ENCODE results near the gene FCGR2B. TPM values are rescaled to one million over a fixed set of nuclear protein-coding genes. Genes with fewer than 3 reads are reported as not detected.
"Not testable (repeated sequence)": the region's sequence is repeated elsewhere in the genome, so short reads cannot be mapped to it uniquely, and the experiment has no call there.

FCGR2B gene
- total RNA-seq, 2 experiments from 2014 or later = not detected

DNA sequence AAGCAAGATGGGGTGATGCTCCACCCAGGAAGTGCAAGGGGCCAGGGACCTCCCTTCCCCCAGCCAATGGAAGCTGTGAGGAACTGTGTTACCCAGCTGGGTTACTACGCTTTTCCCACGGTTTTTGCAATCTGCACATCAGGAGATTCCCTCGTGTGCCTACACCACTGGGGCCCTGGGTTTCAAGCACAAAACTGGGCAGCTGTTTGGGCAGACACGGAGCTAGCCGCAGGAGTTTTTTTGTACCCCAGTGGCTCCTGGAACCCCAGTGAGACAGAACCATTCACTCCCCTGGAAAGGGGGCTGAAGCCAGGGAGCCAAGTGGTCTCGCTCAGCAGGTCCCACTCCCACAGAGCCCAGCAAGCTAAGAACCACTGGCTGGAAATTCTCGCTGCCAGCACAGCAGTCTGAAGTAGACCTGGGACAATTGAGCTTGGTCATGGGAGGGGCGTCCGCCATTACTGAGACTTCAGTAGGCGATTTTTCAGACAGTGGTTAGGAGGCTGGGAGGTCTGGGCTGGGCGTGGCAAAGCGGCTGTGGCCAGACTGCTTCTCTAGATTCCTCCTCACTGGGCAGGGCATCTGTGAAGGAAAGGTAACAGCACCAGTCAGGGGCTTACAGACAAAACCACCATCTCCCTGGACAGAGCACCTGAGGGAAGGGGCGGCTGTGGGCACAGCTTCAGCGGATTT, 30.2 kb downstream of the FCGR2B start:
- H3K36me3 Mint-ChIP-seq; DNase-seq; H3K27ac Mint-ChIP-seq; H3K9me3 Mint-ChIP-seq; H3K4me1 Mint-ChIP-seq (ENCODE audit: low read depth); H3K4me3 Mint-ChIP-seq; intact Hi-C loops (cut with micrococcal nuclease); POLR2A ChIA-PET: not testable (repeated sequence)
- CTCF ChIA-PET = interaction anchor here (0.8 kb wide), 1 partner anchor 33 kb away, joined by 3 read pairs; no protein-coding TSS in a partner anchor
- peaks cover 15% of the 10 kb centered on the region for H3K27me3 Mint-ChIP-seq

DNA sequence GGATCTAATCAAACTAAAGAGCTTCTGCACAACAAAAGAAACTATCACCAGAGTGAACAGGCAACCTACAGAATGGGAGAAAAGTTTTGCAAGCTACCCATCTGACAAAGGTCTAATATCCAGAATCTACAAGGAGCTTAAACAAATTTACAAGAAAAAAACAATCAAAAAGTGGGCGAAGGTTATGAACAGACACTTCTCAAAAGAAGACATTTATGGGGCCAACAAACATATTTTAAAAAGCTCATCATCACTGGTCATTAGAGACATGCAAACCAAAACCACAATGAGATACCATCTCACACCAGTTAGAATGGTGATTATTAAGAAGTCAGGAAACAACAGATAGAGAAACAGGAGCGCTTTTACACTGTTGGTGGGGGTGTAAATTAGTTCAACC, 35.4 kb downstream of the FCGR2B start:
- CTCF ChIA-PET; H3K27ac Mint-ChIP-seq; H3K4me3 Mint-ChIP-seq; H3K4me1 Mint-ChIP-seq (ENCODE audit: low read depth); POLR2A ChIA-PET; intact Hi-C loops (cut with micrococcal nuclease); H3K9me3 Mint-ChIP-seq; DNase-seq; H3K36me3 Mint-ChIP-seq: not testable (repeated sequence)
- H3K27me3 Mint-ChIP-seq = peaks cover 15% of the 10 kb centered on the region

DNA sequence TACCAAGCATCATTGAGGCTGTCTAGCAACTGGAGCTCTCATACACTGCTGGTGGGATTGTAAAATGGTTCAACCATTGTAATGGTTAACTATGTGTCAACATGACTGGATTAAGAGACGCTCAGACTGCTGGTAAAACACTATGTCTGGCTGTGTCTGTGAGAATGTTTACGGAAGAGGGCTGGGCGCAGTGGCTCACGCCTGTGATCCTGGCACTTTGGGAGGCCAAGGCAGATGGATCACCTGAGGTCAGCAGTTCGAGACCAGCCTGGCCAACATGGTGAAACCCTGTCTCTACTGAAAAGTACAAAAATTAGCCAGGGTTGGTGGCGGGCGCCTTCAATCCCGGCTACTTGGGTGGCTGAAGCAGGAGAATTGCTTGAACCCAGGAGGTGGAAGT, 39.3 kb downstream of the FCGR2B start:
- CTCF ChIA-PET = no interaction called here

DNA sequence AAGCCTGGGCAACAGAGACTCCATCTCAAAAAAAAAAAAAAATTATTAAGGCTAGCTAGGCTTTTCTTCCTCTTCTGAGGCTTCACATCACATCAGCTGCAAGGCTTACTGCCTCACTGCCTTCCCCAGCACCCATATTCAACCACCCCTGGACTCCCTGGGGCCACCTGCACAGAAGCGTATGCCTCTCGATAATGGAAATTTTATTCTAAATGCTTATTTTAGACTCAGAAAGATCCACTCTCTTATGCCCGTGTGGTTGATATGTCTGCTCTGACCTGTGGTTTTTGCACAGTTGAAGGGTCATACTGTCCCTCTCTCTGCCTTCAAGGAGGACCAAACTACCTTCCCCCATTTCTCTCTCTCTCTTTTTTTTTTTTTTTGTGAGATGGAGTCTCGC, 42.6 kb downstream of the FCGR2B start:
- Mint-ChIP-seq H3K27ac (no peak overlapping the region), H3K4me3 (no peak overlapping the region), H3K36me3 (no peaks in the 10 kb centered on the region), H3K9me3 (no peaks in the 10 kb centered on the region), H3K4me1 (ENCODE audit: low read depth) (no peaks in the 10 kb centered on the region), H3K27me3 (peaks cover 5% of the 10 kb centered on the region)
- POLR2A ChIA-PET = no interaction called here
- intact Hi-C loops (cut with micrococcal nuclease) = no loop called here
- CTCF ChIA-PET = no interaction called here
- no peak for DNase-seq

More for the DNA sequence above, 39.3 kb downstream of the FCGR2B start:
- no peak overlapping the region for H3K4me3 Mint-ChIP-seq
- no peak for DNase-seq
- H3K9me3 Mint-ChIP-seq = no peaks in the 10 kb centered on the region
- H3K27me3 Mint-ChIP-seq = peaks cover 7% of the 10 kb centered on the region
- intact Hi-C loops (cut with micrococcal nuclease) = no loop called here
- no peaks in the 10 kb centered on the region for H3K36me3 Mint-ChIP-seq
- POLR2A ChIA-PET = no interaction called here
- no peak overlapping the region for H3K27ac Mint-ChIP-seq
- no peaks in the 10 kb centered on the region for H3K4me1 Mint-ChIP-seq (ENCODE audit: low read depth)

DNA sequence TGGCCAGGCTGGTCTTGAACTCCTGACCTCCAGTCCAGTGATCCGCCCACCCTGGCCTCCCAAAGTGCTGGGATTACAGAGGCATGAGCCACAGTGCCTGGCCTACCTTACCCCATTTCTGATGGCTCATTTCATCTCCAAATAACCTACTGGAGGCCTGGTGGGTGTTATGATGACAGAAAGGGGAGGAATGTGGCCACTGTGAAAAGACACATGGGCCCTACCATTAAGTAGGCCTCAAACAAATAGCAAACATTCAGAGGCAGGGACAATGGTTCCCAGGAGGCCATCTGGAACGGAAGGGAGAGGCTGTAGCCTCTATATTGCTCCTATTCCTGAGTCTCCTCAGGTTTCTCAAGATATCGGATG, 43.2 kb downstream of the FCGR2B start:
- CTCF ChIA-PET = interaction anchor here (0.6 kb wide), 1 partner anchor 9 kb away, joined by 3 read pairs; no protein-coding TSS in a partner anchor
- no peak for DNase-seq
- POLR2A ChIA-PET = no interaction called here
- Mint-ChIP-seq H3K27me3 (peaks cover 5% of the 10 kb centered on the region), H3K9me3 (no peaks in the 10 kb centered on the region), H3K4me3 (no peak overlapping the region), H3K36me3 (no peaks in the 10 kb centered on the region), H3K27ac (no peak overlapping the region), H3K4me1 (ENCODE audit: low read depth) (no peaks in the 10 kb centered on the region)
- intact Hi-C loops (cut with micrococcal nuclease) = loop anchor here (2.0 kb wide), 1 partner anchor 21 kb away; no protein-coding TSS in a partner anchor

DNA sequence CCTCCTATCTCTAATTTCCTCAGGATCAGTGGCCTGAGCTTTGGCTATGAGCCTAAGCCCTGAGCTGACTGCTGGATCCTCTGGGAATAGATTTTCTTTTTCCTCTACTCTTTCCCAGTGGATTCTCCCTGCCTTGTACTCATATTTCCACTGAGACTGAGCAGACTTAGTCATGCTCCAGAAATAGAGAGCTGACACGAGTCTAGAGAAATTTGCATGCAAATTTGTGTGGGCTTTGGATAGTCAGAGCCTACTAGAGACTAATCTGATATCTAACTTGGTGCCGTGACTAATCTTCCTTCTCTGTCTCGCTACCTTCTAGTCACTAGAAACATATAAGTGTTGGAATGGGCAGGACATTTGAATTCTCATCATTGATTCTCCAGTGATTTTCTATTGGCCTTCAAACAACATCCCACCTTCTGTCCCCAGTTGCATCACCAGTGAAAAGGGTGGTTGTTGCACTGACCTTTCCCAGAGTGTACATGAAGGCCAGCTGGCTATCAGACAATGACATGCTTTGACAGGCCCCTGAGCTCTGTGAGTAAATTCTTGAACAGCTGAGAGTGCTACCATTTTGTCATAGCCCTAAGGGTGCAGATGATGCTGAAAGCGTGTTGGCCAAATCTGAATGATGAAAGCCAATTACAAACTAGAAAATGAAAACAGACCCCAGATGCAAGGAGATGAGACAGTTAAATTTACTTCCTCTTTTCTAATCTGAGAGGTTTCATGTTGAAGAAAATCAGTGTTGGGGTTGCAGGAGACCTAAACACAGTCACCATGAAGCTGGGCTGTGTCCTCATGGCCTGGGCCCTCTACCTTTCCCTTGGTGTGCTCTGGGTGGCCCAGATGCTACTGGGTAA, 43.8 kb downstream of the FCGR2B start, which contains the start of gene FCRLA:
Gene FCRLA, plus strand, starts transcription at position 748 of the 866 bp plus-strand sequence. Its CDS starts 36 bp downstream, at position 784.
- H3K4me1 Mint-ChIP-seq (ENCODE audit: low read depth) = no peaks in the 10 kb centered on the region
- peaks cover 5% of the 10 kb centered on the region for H3K27me3 Mint-ChIP-seq
- H3K27ac Mint-ChIP-seq = no peak within 1 kb of the TSS
- no peak within 1 kb of the TSS for H3K4me3 Mint-ChIP-seq
- H3K9me3 Mint-ChIP-seq = no peaks in the 10 kb centered on the region
- no peak for DNase-seq
- no peaks in the 10 kb centered on the region for H3K36me3 Mint-ChIP-seq
- POLR2A ChIA-PET = interaction anchor here (1.4 kb wide), 1 partner anchor 24 kb away, joined by 3 read pairs; no protein-coding TSS in a partner anchor
- CTCF ChIA-PET = interaction anchor here (0.6 to 1.1 kb wide), 2 partner anchors 8 to 27 kb away, joined by 3 read pairs; no protein-coding TSS in a partner anchor
- intact Hi-C loops (cut with micrococcal nuclease) = loop anchor here (2.0 kb wide), 1 partner anchor 20 kb away; no protein-coding TSS in a partner anchor

DNA sequence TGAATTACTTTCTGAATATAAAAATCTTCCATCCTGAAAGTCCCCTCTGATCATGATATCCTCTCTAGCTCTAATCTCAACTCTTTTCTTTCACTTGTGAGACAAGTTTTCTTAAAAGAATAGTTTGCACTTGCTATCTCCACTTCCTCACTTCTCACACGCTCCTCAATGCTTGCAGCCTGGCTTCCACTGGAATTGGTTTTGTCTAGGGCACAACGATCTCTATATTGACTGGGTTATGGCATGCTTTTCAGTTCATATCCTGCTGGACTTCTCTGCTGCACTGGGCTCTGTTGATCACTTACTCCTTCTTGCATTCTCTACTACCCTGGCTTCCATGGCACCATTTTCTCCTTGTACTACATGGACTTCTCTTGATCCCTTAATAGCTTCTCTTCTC, 44.6 kb downstream of the FCGR2B start:
- no peaks in the 10 kb centered on the region for H3K4me1 Mint-ChIP-seq (ENCODE audit: low read depth)
- CTCF ChIA-PET = interaction anchor here (0.6 to 1.2 kb wide), 4 partner anchors 18 to 1164 kb away, joined by 3 to 4 read pairs (median 3); no protein-coding TSS in a partner anchor
- no peak overlapping the region for H3K4me3 Mint-ChIP-seq
- no peaks in the 10 kb centered on the region for H3K9me3 Mint-ChIP-seq
- intact Hi-C loops (cut with micrococcal nuclease) = loop anchor here (2.0 kb wide), 1 partner anchor 19 kb away; no protein-coding TSS in a partner anchor
- POLR2A ChIA-PET = interaction anchor here (1.4 kb wide), 1 partner anchor 23 kb away, joined by 3 read pairs; no protein-coding TSS in a partner anchor
- no peaks in the 10 kb centered on the region for H3K36me3 Mint-ChIP-seq
- no peak overlapping the region for H3K27ac Mint-ChIP-seq
- H3K27me3 Mint-ChIP-seq = peaks cover 5% of the 10 kb centered on the region
- no peak for DNase-seq

DNA sequence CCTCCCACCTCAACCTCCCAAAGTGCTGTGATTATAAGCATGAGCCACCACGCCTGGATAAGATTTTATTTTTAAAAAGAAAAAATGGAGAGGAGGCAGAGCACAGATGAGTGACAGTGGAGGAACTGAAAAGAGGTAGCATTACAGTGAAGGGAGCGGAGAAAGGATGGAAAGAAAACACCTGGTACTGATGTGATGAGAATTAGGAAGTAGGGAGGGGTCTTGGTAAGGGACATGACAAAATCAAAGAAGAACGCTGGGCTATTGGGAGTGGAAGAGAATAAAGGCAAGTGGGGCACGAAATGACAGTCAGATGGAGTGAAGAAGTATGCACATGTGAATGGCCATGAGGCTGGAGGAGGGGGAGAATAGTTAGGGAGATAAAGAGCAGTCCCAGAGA, 46.4 kb downstream of the FCGR2B start:
- CTCF ChIA-PET = no interaction called here
- Mint-ChIP-seq H3K27ac (no peak overlapping the region), H3K9me3 (no peaks in the 10 kb centered on the region), H3K27me3 (peaks cover 5% of the 10 kb centered on the region), H3K4me3 (no peak overlapping the region), H3K36me3 (no peaks in the 10 kb centered on the region), H3K4me1 (ENCODE audit: low read depth) (no peaks in the 10 kb centered on the region)
- no peak for DNase-seq
- intact Hi-C loops (cut with micrococcal nuclease) = no loop called here
- POLR2A ChIA-PET = no interaction called here

DNA sequence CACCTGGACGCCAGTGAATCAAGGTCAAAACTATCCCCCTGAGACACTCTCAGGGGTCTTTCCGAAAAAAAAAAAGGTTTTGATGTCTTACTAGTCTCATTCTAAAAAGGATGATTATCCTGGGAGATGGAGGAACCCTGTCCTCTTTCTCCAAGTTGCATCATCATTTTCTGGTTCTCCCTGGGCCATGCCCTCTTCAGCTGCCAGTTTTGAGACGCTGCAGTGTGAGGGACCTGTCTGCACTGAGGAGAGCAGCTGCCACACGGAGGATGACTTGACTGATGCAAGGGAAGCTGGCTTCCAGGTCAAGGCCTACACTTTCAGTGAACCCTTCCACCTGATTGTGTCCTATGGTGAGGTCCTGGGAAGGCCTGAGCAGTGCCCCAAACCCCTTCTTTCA, 47.6 kb downstream of the FCGR2B start:
- intact Hi-C loops (cut with micrococcal nuclease) = no loop called here
- Mint-ChIP-seq H3K4me1 (ENCODE audit: low read depth) (no peaks in the 10 kb centered on the region), H3K36me3 (no peaks in the 10 kb centered on the region), H3K27me3 (peaks cover 5% of the 10 kb centered on the region), H3K9me3 (no peaks in the 10 kb centered on the region), H3K4me3 (no peak overlapping the region), H3K27ac (no peak overlapping the region)
- POLR2A ChIA-PET = no interaction called here
- CTCF ChIA-PET = interaction anchor here (0.9 kb wide), 1 partner anchor 31 kb away, joined by 3 read pairs; no protein-coding TSS in a partner anchor
- DNase-seq = no peak

DNA sequence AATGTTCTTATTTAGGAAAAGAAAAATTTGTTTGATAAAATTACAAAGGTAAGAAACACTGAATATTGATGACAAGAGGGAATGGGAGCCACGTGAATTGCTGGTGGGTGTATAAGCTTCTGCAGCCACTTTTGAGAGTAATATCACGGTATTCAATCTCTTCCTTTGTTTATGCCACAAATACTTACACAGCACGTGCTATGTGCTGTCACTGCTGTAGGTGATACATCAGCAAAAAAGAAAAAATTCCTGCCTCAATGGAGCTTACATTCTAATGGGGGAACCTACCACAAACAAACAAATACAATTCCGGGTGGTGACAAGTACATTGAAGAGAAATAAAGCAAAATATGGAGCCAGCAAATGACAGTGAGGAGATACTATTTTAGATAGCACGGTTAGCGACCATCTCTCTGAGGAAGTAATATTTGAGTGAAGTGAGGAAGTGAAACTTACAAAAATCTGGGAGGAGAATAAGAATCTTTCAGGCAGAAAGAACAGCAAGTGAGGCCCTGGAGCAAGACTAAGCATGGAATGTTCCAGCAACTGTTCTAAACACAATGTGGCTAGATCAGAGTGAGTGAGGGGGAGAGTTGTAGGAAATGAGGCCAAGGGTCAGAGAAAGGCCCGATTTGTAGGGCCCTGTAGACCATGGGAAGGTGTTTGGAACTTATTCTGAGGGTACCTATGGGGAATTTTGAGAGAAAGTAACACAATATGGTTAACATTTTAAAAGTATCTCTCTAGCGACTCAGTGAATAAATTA, 55.8 kb downstream of the FCGR2B start:
- H3K9me3 Mint-ChIP-seq = no peaks in the 10 kb centered on the region
- no peak overlapping the region for H3K4me3 Mint-ChIP-seq
- H3K27ac Mint-ChIP-seq = peak overlapping the region; percentile 59
- H3K36me3 Mint-ChIP-seq = no peaks in the 10 kb centered on the region
- H3K4me1 Mint-ChIP-seq (ENCODE audit: low read depth) = peaks cover 17% of the 10 kb centered on the region
- ChIA-PET CTCF (no interaction called here), POLR2A (no interaction called here)
- H3K27me3 Mint-ChIP-seq = peaks cover 8% of the 10 kb centered on the region
- intact Hi-C loops (cut with micrococcal nuclease) = no loop called here
- no peak for DNase-seq

DNA sequence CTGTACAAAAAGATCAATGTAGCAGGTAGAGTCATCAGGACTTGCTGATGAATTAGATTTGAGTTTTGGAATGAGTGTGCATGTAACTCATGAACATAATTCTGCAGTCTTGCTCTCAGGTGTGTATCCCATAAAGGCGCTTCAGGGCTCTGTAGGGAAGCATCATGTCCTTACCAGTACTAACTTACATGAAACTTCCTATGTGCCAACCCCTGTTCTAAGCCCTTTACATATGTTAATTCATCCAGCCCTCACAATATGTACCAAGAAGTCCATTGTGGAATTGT, 56.3 kb downstream of the FCGR2B start:
- Mint-ChIP-seq H3K36me3 (no peaks in the 10 kb centered on the region), H3K4me1 (ENCODE audit: low read depth) (peaks cover 17% of the 10 kb centered on the region), H3K27me3 (peaks cover 9% of the 10 kb centered on the region), H3K27ac (no peak overlapping the region), H3K9me3 (no peaks in the 10 kb centered on the region), H3K4me3 (no peak overlapping the region)
- intact Hi-C loops (cut with micrococcal nuclease) = no loop called here
- no peak for DNase-seq
- ChIA-PET POLR2A (no interaction called here), CTCF (no interaction called here)

DNA sequence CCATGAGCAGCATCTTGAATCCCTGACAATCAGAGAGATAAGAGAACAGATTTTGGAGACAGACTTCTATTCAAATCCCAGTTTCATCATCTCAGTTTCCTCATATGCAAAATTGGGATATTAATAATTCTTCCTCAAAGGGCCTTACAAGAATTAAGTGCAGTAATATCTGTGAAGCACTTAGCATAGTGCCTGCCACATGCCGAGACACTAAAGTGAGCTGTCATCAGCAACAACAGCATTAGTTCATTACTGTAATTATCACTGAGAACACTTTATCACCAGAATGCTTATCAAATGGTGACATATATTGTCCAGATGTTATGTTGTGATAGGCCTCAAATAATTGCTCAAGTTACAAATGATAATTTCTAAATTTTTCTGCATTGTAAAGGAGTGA, 57.5 kb downstream of the FCGR2B start:
- ChIA-PET CTCF (no interaction called here), POLR2A (no interaction called here)
- H3K27ac Mint-ChIP-seq = no peak overlapping the region
- no peaks in the 10 kb centered on the region for H3K9me3 Mint-ChIP-seq
- peaks cover 18% of the 10 kb centered on the region for H3K4me1 Mint-ChIP-seq (ENCODE audit: low read depth)
- H3K36me3 Mint-ChIP-seq = no peaks in the 10 kb centered on the region
- intact Hi-C loops (cut with micrococcal nuclease) = no loop called here
- DNase-seq = no peak
- no peak overlapping the region for H3K4me3 Mint-ChIP-seq
- H3K27me3 Mint-ChIP-seq = peaks cover 15% of the 10 kb centered on the region
